Measurements from ENCODE around the gene PTPRD. TPM values are rescaled to one million over a fixed set of nuclear protein-coding genes. Genes with fewer than 3 reads are reported as not detected.

Gene PTPRD
- total and polyA plus RNA-seq, 10 donors: 0.08 to 11.7 (median 2.9) TPM

- TF ChIP-seq POLR2A (IDR thresholded peaks at IDR 0.05) (no peak), CTCF (IDR thresholded peaks at IDR 0.05 in 8 of 11, conservative IDR thresholded peaks at IDR 0.05 in 3 of 11) (no peak), POLR2AphosphoS5 (IDR thresholded peaks at IDR 0.05) (no peak)
- Histone ChIP-seq H3K36me3 (no peaks in the 10 kb centered on the region), H3K4me1 (peaks cover 0 to 11% (median 0%) of the 10 kb centered on the region in 6 donors), H3K27ac (no peak overlapping the region), H3K9me3 (no peaks in the 10 kb centered on the region), H3K4me3 (no peak overlapping the region), H3K27me3 (replicated peaks in 1 of 7) (no peaks in the 10 kb centered on the region)
- 19 to 35% (median 28%) methylated on average over 3 of the region's 3 CpGs for WGBS, 5 donors
- no peak for DNase-seq
- intact Hi-C loops (cut with DNase I; ENCODE audit: low total_unique reads): no loop called here
Observed at GRCh38 chr9:9612270-9612669, 1000.5 kb downstream of the PTPRD start.

DNA sequence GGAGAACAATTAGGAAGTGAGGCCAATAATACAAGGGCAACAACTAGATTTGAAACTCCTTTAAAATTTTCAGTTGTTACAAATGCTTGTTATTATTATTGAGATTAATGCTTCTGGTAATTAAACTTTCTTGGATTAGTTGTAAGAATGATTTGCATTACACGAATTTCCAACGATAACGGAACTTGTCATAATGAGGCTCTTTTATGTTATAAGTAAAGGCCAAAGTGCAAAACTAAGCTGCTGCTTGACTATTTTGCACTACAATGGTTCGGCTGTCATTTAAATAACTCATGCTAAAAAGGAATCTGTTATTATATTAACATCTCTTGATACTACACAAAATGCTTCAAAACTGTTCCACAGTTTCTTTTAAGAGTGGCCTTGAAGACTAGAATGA is 1007.1 kb downstream of the PTPRD start:
- no peaks in the 10 kb centered on the region for H3K9me3 ChIP-seq
- intact Hi-C loops (cut with DNase I; ENCODE audit: low total_unique reads): loop anchor here (5.0 kb wide), 1 partner anchor 187 kb away; no protein-coding TSS in a partner anchor
- TF ChIP-seq POLR2A (IDR thresholded peaks at IDR 0.05): no peak
- no peak for TF ChIP-seq POLR2AphosphoS5 (IDR thresholded peaks at IDR 0.05)
- TF ChIP-seq CTCF (IDR thresholded peaks at IDR 0.05 in 8 of 11, conservative IDR thresholded peaks at IDR 0.05 in 3 of 11): no peak
- 71 to 80% (median 79%) methylated on average over 4 of the region's 4 CpGs for WGBS, 5 donors
- H3K4me3 ChIP-seq: no peak overlapping the region
- no peaks in the 10 kb centered on the region for H3K4me1 ChIP-seq
- no peak overlapping the region for H3K27ac ChIP-seq
- no peak for DNase-seq
- H3K27me3 ChIP-seq (replicated peaks in 1 of 7): no peaks in the 10 kb centered on the region
- H3K36me3 ChIP-seq: no peaks in the 10 kb centered on the region

GRCh38 chr9:9603345-9603744 is 1009.5 kb downstream of the PTPRD start:
- intact Hi-C loops (cut with DNase I; ENCODE audit: low total_unique reads): no loop called here
- Histone ChIP-seq H3K4me1 (no peaks in the 10 kb centered on the region), H3K27ac (no peak overlapping the region), H3K36me3 (no peaks in the 10 kb centered on the region), H3K27me3 (replicated peaks in 1 of 7) (no peaks in the 10 kb centered on the region), H3K9me3 (no peaks in the 10 kb centered on the region), H3K4me3 (no peak overlapping the region)
- TF ChIP-seq POLR2AphosphoS5 (IDR thresholded peaks at IDR 0.05) (no peak), CTCF (IDR thresholded peaks at IDR 0.05 in 8 of 11, conservative IDR thresholded peaks at IDR 0.05 in 3 of 11) (no peak), POLR2A (IDR thresholded peaks at IDR 0.05) (no peak)
- no peak for DNase-seq
- WGBS, 5 donors: 73 to 94% (median 82%) methylated on average over 2 of the region's 2 CpGs

DNA sequence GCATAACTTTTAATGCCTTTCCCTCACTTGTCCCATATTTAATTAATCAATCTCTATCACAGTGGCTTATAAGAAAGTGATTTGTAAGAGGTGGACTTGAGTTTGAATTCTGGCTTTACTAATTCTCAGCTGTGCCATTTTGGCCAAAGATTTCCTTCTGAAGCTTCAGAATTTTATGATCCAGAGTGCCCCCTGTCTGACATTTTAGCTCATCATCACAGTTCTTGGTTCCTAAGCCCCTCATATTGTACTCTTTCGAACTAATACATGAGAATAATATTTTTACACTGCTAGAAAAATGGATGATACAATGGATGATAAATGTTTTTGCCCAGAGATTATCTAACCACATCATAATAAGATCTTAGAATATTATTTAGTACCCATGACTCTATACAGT is 1014.1 kb downstream of the PTPRD start:
- Histone ChIP-seq H3K4me3 (no peak overlapping the region), H3K9me3 (no peaks in the 10 kb centered on the region), H3K4me1 (no peaks in the 10 kb centered on the region), H3K27me3 (replicated peaks in 1 of 7) (no peaks in the 10 kb centered on the region), H3K27ac (no peak overlapping the region), H3K36me3 (no peaks in the 10 kb centered on the region)
- no peak for DNase-seq
- 51 to 91% (median 73%) methylated on average over 1 of the region's 1 CpG for WGBS, 5 donors
- intact Hi-C loops (cut with DNase I; ENCODE audit: low total_unique reads): no loop called here
- no peak for TF ChIP-seq CTCF (IDR thresholded peaks at IDR 0.05 in 8 of 11, conservative IDR thresholded peaks at IDR 0.05 in 3 of 11)
- no peak for TF ChIP-seq POLR2A (IDR thresholded peaks at IDR 0.05)
- no peak for TF ChIP-seq POLR2AphosphoS5 (IDR thresholded peaks at IDR 0.05)
